ENCODE results near the gene PDILT.

DNA sequence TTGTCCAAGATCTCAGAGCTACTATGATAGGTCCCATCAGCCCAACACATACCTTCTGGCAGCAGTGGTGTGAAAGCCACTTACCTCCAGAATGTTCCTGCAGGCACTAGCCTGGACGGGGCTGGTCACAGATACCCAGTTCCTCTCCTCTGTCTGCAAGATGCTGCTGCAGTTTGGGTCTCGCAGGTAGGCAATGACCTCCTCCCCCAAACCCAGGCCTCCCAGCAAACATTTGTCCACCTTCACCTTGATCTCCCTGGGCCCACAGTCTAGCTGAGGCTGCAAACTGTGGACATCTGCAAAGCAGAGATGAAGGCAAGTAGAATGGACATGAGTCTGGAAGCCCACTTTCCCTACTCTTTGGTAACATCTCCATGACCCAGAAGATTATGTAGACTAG lies 84.4 kb downstream of the PDILT start:
- TF ChIP-seq POLR2AphosphoS5 (IDR thresholded peaks at IDR 0.05) = no peak
- no peak for TF ChIP-seq CTCF (IDR thresholded peaks at IDR 0.05)
- no peak for TF ChIP-seq EP300 (IDR thresholded peaks at IDR 0.05)
- TF ChIP-seq POLR2A (IDR thresholded peaks at IDR 0.05; ENCODE audit: low read depth) = no peak

All from esophagus muscularis mucosa (tissue), 4 donors.